OCI-LY1 (cell line): Measurements from ENCODE around the gene TMEM203.

ENCODE experiments used
- H2AFZ ChIP-seq: fragments of 200-600 bp; sonication (generic), shearing (Covaris generic); 2 replicates; pipeline ENCODE4 v1.6.0; 2014; ENCODE audit warnings: antibody characterized with exemption, mild to moderate bottlenecking, low read length
- H3F3A ChIP-seq: fragments of 200-600 bp; sonication (generic), shearing (Covaris generic); 2 replicates; pipeline ENCODE4 v1.6.0; 2014; ENCODE audit warnings: mild to moderate bottlenecking, antibody characterized with exemption, low read length, moderate library complexity; ENCODE audit not compliant: insufficient read depth
- H3K27ac ChIP-seq: fragments of 200-600 bp; sonication (generic); 2 replicates; pipeline ENCODE4 v1.5.1; 2014; ENCODE audit warnings: low read length, mixed run types, mild to moderate bottlenecking, low read depth; ENCODE audit not compliant: poor library complexity, severe bottlenecking
- H3K27me3 ChIP-seq: fragments of 200-600 bp; sonication (generic); 2 replicates; pipeline ENCODE4 v1.6.0; 2014; ENCODE audit warnings: antibody characterized with exemption, mild to moderate bottlenecking, low read length, moderate library complexity; ENCODE audit not compliant: insufficient read depth
- H3K36me3 ChIP-seq: fragments of 200-600 bp; sonication (generic); 2 replicates; pipeline ENCODE4 v1.6.1; 2014; ENCODE audit warnings: mild to moderate bottlenecking, antibody characterized with exemption, low read length, moderate library complexity, mixed read lengths; ENCODE audit not compliant: insufficient read depth
- H3K4me1 ChIP-seq: fragments of 200-600 bp; sonication (generic); 2 replicates; pipeline ENCODE4 v1.5.1; 2014; ENCODE audit warnings: mild to moderate bottlenecking, low read length, moderate library complexity; ENCODE audit not compliant: insufficient read depth, severe bottlenecking
- H3K4me2 ChIP-seq: fragments of 200-600 bp; sonication (generic), shearing (Covaris generic); 2 replicates; pipeline ENCODE4 v1.6.1; 2014; ENCODE audit warnings: low read length
- H3K4me3 ChIP-seq: fragments of 200-600 bp; sonication (generic); 2 replicates; pipeline ENCODE4 v1.5.1; 2014; ENCODE audit warnings: low read length, low read depth, mild to moderate bottlenecking, mixed read lengths; ENCODE audit not compliant: poor library complexity, severe bottlenecking
- H3K79me2 ChIP-seq: fragments of 200-600 bp; shearing (Covaris generic); 2 replicates; pipeline ENCODE4 v1.6.1; 2016; ENCODE audit warnings: mixed run types, low read length, mixed read lengths; ENCODE audit not compliant: insufficient read depth
- H3K9ac ChIP-seq: fragments of 200-600 bp; sonication (generic), shearing (Covaris generic); 2 replicates; pipeline ENCODE4 v1.6.1; 2014; ENCODE audit warnings: mild to moderate bottlenecking, low read length, mixed read lengths
- H3K9me2 ChIP-seq: fragments of 200-600 bp; sonication (generic), shearing (Covaris generic); 2 replicates; pipeline ENCODE4 v1.6.1; 2014; ENCODE audit warnings: low read depth, mild to moderate bottlenecking, low read length, mixed read lengths
- H3K9me3 ChIP-seq: fragments of 200-600 bp; shearing (Covaris generic); 2 replicates; pipeline ENCODE4 v1.6.1; 2014; ENCODE audit warnings: low read length, mixed read lengths
- H4K20me1 ChIP-seq: fragments of 200-600 bp; sonication (generic), shearing (Covaris generic); 2 replicates; pipeline ENCODE4 v1.6.0; 2016; ENCODE audit warnings: mild to moderate bottlenecking, low read length; ENCODE audit not compliant: insufficient read depth
- EZH2 ChIP-seq: fragments of 200-600 bp; sonication (generic), shearing (Covaris generic); IDR thresholded peaks from 2 replicates; pipeline ENCODE4 v1.8.0; 2017; ENCODE audit warnings: borderline replicate concordance, mixed run types, mild to moderate bottlenecking, antibody characterized with exemption, low read length, moderate library complexity, mixed read lengths
- TF ChIP-seq, protein P1 (sequence below): fragments of 200-600 bp; sonication (generic), shearing (Covaris generic); IDR thresholded peaks from 2 replicates; pipeline ENCODE4 v1.5.1; 2017; ENCODE audit warnings: mild to moderate bottlenecking, antibody characterized with exemption, low read length, moderate library complexity, mixed read lengths

The TMEM203 gene

DNA sequence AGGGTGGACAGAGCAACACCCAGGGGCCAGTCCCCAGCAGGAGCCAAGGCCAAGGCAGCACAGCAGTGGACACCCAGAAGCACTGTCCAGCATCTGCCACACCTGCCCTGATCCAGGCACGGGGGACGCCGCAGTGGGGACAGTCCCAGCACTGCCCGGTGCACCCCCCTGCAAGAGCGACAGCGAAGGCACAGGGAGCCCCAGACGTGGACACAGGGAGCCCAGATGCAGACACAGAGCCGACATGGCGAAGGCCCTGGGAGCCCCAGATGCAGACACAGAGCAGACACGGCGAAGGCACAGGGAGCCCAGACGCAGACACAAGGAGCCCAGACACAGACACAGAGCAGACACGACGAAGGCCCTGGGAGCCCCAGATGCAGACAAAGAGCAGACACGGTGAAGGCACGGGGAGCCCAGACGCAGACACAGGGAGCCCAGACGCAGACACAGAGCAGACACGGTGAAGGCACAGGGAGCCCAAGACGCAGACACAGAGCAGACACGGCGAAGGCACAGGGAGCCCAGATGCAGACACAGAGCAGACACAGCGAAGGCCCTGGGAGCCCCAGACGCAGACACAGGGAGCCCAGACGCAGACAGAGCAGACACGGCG lies 21.4 kb downstream of the TMEM203 start:
- Histone ChIP-seq H3K9me2 (no peaks in the 10 kb centered on the region), H3K27me3 (no peaks in the 10 kb centered on the region), H3K4me1 (peaks cover 21% of the 10 kb centered on the region), H3K36me3 (peaks cover 45% of the 10 kb centered on the region), H3K9me3 (no peaks in the 10 kb centered on the region), H2AFZ (no peak overlapping the region), H3F3A (no peaks in the 10 kb centered on the region), H4K20me1 (no peaks in the 10 kb centered on the region), H3K4me3 (no peak overlapping the region), H3K9ac (no peak overlapping the region), H3K27ac (no peak overlapping the region), H3K4me2 (no peak overlapping the region), H3K79me2 (peaks cover 4% of the 10 kb centered on the region)
- TF ChIP-seq, protein P1, sequence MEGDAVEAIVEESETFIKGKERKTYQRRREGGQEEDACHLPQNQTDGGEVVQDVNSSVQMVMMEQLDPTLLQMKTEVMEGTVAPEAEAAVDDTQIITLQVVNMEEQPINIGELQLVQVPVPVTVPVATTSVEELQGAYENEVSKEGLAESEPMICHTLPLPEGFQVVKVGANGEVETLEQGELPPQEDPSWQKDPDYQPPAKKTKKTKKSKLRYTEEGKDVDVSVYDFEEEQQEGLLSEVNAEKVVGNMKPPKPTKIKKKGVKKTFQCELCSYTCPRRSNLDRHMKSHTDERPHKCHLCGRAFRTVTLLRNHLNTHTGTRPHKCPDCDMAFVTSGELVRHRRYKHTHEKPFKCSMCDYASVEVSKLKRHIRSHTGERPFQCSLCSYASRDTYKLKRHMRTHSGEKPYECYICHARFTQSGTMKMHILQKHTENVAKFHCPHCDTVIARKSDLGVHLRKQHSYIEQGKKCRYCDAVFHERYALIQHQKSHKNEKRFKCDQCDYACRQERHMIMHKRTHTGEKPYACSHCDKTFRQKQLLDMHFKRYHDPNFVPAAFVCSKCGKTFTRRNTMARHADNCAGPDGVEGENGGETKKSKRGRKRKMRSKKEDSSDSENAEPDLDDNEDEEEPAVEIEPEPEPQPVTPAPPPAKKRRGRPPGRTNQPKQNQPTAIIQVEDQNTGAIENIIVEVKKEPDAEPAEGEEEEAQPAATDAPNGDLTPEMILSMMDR, result no peak
- TF ChIP-seq EZH2, result no peak

DNA sequence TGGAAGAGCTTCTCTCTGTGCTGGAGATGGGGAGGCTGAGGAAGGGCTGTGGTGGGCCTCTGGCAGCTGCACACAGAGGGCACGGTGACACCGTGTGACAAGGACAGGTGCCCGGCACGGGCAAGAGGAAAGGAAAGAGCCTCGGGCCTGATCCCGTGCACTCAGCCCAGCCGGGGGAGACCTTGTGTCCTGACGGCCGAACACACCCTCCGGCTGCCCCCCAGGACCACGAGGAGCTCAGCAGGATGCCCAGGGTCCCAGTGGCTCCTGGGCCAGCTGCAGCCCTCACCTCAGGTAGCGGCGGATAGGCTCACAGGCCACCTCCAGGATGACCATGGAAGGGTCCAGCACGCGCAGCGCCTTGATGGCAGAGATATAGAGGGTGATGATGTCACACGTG lies 22.6 kb downstream of the TMEM203 start:
- no peak overlapping the region for H3K4me3 ChIP-seq
- H3K36me3 ChIP-seq, result peaks cover 45% of the 10 kb centered on the region
- no peaks in the 10 kb centered on the region for H3K27me3 ChIP-seq
- H3K27ac ChIP-seq, result no peak overlapping the region
- no peak overlapping the region for H2AFZ ChIP-seq
- no peaks in the 10 kb centered on the region for H3K9me3 ChIP-seq
- H3K9me2 ChIP-seq, result no peaks in the 10 kb centered on the region
- H3K4me2 ChIP-seq, result no peak overlapping the region
- H3K79me2 ChIP-seq, result peaks cover 2% of the 10 kb centered on the region
- no peaks in the 10 kb centered on the region for H3F3A ChIP-seq
- TF ChIP-seq, protein P1, result no peak
- TF ChIP-seq EZH2, result no peak
- H4K20me1 ChIP-seq, result no peaks in the 10 kb centered on the region
- H3K4me1 ChIP-seq, result peaks cover 19% of the 10 kb centered on the region
- H3K9ac ChIP-seq, result no peak overlapping the region

- Histone ChIP-seq H3F3A (no peaks in the 10 kb centered on the region), H4K20me1 (no peaks in the 10 kb centered on the region), H2AFZ (no peak overlapping the region), H3K9me3 (no peaks in the 10 kb centered on the region), H3K4me1 (peaks cover 8% of the 10 kb centered on the region), H3K4me2 (no peak overlapping the region), H3K27ac (no peak overlapping the region), H3K9me2 (no peaks in the 10 kb centered on the region), H3K36me3 (peaks cover 41% of the 10 kb centered on the region), H3K79me2 (no peaks in the 10 kb centered on the region), H3K27me3 (no peaks in the 10 kb centered on the region), H3K9ac (no peak overlapping the region), H3K4me3 (no peak overlapping the region)
- no peak for TF ChIP-seq EZH2
- TF ChIP-seq, protein P1, result no peak
Measured at GRCh38 chr9:137181680-137182079, 23.8 kb downstream of the TMEM203 start.
